ENCODE data around the gene OR10A2. TPM values are rescaled to one million over a fixed set of nuclear protein-coding genes. Genes with fewer than 3 reads are reported as not detected.

The OR10A2 gene
- polyA plus RNA-seq, 3 donors: not detected

GRCh38 chr11:6824136-6824823, 38.6 kb upstream of the OR10A2 start:
- Histone ChIP-seq H3K4me2 (replicated peaks; ENCODE audit: extremely low read depth, low read length, poor library complexity, severe bottlenecking) (no peak overlapping the region), H4K20me1 (ENCODE audit: insufficient read depth, low read length) (no peaks in the 10 kb centered on the region), H3K4me1 (ENCODE audit: control insufficient read depth in 1 of 2, insufficient read depth in 2 of 2, low read length in 2 of 2) (no peaks in the 10 kb centered on the region), H3K9ac (ENCODE audit: insufficient read depth, low read length, poor library complexity, severe bottlenecking) (no peak overlapping the region), H2AFZ (ENCODE audit: insufficient read depth, low read depth, low read length, poor library complexity, severe bottlenecking) (no peak overlapping the region), H3K9me3 (replicated peaks in 1 of 2; ENCODE audit: control insufficient read depth in 1 of 2, insufficient read depth in 1 of 2, low read length in 2 of 2) (no peaks in the 10 kb centered on the region), H3K4me3 (replicated peaks in 1 of 3; ENCODE audit: low read depth in 2 of 3, low read length in 3 of 3) (no peak overlapping the region), H3K79me2 (ENCODE audit: insufficient read depth, low read length) (no peaks in the 10 kb centered on the region), H3K27me3 (ENCODE audit: control insufficient read depth in 2 of 2, insufficient read depth in 2 of 2, low read length in 2 of 2) (no peaks in the 10 kb centered on the region), H3K27ac (ENCODE audit: low read depth in 1 of 2, low read length in 2 of 2) (no peak overlapping the region), H3K36me3 (replicated peaks in 1 of 2; ENCODE audit: control insufficient read depth in 1 of 2, insufficient read depth in 2 of 2, low read length in 2 of 2) (no peaks in the 10 kb centered on the region)
- TF ChIP-seq, protein P1, sequence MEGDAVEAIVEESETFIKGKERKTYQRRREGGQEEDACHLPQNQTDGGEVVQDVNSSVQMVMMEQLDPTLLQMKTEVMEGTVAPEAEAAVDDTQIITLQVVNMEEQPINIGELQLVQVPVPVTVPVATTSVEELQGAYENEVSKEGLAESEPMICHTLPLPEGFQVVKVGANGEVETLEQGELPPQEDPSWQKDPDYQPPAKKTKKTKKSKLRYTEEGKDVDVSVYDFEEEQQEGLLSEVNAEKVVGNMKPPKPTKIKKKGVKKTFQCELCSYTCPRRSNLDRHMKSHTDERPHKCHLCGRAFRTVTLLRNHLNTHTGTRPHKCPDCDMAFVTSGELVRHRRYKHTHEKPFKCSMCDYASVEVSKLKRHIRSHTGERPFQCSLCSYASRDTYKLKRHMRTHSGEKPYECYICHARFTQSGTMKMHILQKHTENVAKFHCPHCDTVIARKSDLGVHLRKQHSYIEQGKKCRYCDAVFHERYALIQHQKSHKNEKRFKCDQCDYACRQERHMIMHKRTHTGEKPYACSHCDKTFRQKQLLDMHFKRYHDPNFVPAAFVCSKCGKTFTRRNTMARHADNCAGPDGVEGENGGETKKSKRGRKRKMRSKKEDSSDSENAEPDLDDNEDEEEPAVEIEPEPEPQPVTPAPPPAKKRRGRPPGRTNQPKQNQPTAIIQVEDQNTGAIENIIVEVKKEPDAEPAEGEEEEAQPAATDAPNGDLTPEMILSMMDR (IDR thresholded peaks at IDR 0.05): no peak
- H3K27me3 Mint-ChIP-seq (ENCODE audit: low read depth in 3 of 3): peaks cover 2 to 7% (median 2%) of the 10 kb centered on the region in 3 donors
- H3K9me3 Mint-ChIP-seq: peaks cover 0 to 3% (median 0%) of the 10 kb centered on the region in 7 donors
- no peak overlapping the region for H3K4me3 Mint-ChIP-seq
- DNase-seq: no peak
- no peaks in the 10 kb centered on the region for H3K36me3 Mint-ChIP-seq
- intact Hi-C loops (cut with micrococcal nuclease): no loop called here
- H3K4me1 Mint-ChIP-seq: no peaks in the 10 kb centered on the region
- 88% methylated on average over 2 of the region's 5 CpGs for WGBS (ENCODE audit: insufficient coverage)
- no peak overlapping the region for H3K27ac Mint-ChIP-seq

DNA sequence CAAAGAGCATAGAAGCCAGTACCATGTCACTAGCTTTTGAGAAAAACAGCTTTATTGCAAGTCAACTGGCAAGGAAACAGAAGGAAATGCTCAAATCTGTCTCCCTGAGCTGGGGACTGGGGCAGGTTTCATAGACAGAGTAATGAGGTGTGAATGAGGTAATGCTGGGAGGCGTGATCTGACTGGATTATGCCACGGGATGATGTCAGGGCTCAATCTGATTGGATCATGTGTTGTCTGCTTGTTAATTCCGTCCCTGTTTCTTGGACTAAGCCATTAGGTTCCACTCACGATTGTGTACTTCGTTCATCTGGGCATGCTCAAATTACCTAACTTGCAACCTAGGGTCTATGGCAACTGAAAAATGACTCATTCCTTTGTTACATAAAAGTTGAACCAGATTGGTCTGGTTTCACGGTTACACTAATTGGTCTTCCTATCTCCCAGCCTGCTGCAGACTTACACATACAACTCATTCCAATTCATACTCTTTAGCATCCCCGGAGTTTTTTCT, 37.6 kb upstream of the OR10A2 start:
- no peaks in the 10 kb centered on the region for H3K27me3 ChIP-seq (ENCODE audit: control insufficient read depth in 2 of 2, insufficient read depth in 2 of 2, low read length in 2 of 2)
- H3K27me3 Mint-ChIP-seq (ENCODE audit: low read depth in 3 of 3): peaks cover 2 to 7% (median 3%) of the 10 kb centered on the region in 3 donors
- H3K79me2 ChIP-seq (ENCODE audit: insufficient read depth, low read length): no peaks in the 10 kb centered on the region
- no peaks in the 10 kb centered on the region for H3K36me3 Mint-ChIP-seq
- no peaks in the 10 kb centered on the region for H4K20me1 ChIP-seq (ENCODE audit: insufficient read depth, low read length)
- intact Hi-C loops (cut with micrococcal nuclease): no loop called here
- no peak overlapping the region for H3K4me3 ChIP-seq (replicated peaks in 1 of 3; ENCODE audit: low read depth in 2 of 3, low read length in 3 of 3)
- H2AFZ ChIP-seq (ENCODE audit: insufficient read depth, low read depth, low read length, poor library complexity, severe bottlenecking): no peak overlapping the region
- H3K9ac ChIP-seq (ENCODE audit: insufficient read depth, low read length, poor library complexity, severe bottlenecking): no peak overlapping the region
- WGBS (ENCODE audit: insufficient coverage): 95% methylated on average over 6 of the region's 7 CpGs
- no peak overlapping the region for H3K4me2 ChIP-seq (replicated peaks; ENCODE audit: extremely low read depth, low read length, poor library complexity, severe bottlenecking)
- no peak overlapping the region for H3K27ac ChIP-seq (ENCODE audit: low read depth in 1 of 2, low read length in 2 of 2)
- TF ChIP-seq, protein P1 (IDR thresholded peaks at IDR 0.05): no peak
- H3K9me3 ChIP-seq (replicated peaks in 1 of 2; ENCODE audit: control insufficient read depth in 1 of 2, insufficient read depth in 1 of 2, low read length in 2 of 2): no peaks in the 10 kb centered on the region
- H3K27ac Mint-ChIP-seq: no peak overlapping the region
- H3K9me3 Mint-ChIP-seq: peaks cover 0 to 2% (median 0%) of the 10 kb centered on the region in 7 donors
- no peak for DNase-seq
- H3K4me1 ChIP-seq (ENCODE audit: control insufficient read depth in 1 of 2, insufficient read depth in 2 of 2, low read length in 2 of 2): no peaks in the 10 kb centered on the region
- no peaks in the 10 kb centered on the region for H3K36me3 ChIP-seq (replicated peaks in 1 of 2; ENCODE audit: control insufficient read depth in 1 of 2, insufficient read depth in 2 of 2, low read length in 2 of 2)
- no peaks in the 10 kb centered on the region for H3K4me1 Mint-ChIP-seq
- no peak overlapping the region for H3K4me3 Mint-ChIP-seq
